Measurements from ENCODE around the gene TCERG1.
A peak's percentile ranks its signal among the peaks of the same experiment; 100 is the strongest.
"Not testable (repeated sequence)": the region's sequence is repeated elsewhere in the genome, so short reads cannot be mapped to it uniquely, and the experiment has no call there.

TCERG1 gene

GRCh38 chr5:146523698-146524097 lies 76.6 kb downstream of the TCERG1 start:
- no peak for DNase-seq

- DNase-seq, result no peak
Measured at GRCh38 chr5:146527785-146528184, 80.7 kb downstream of the TCERG1 start.

GRCh38 chr5:146528236-146528635 lies 81.1 kb downstream of the TCERG1 start:
- DNase-seq, result no peak

- no peak for DNase-seq
Measured at GRCh38 chr5:146529984-146530383, 82.9 kb downstream of the TCERG1 start.

- DNase-seq, result peak in 10 of 14 donors; percentile 8 to 45 (median 15)
Measured at GRCh38 chr5:146533260-146533857, 86.2 kb downstream of the TCERG1 start.

- DNase-seq, result no peak
Measured at GRCh38 chr5:146533882-146534281, 86.7 kb downstream of the TCERG1 start.

- no peak for DNase-seq
Measured at GRCh38 chr5:146538432-146538831, 91.3 kb downstream of the TCERG1 start.

GRCh38 chr5:146539973-146540372 lies 92.8 kb downstream of the TCERG1 start:
- no peak for DNase-seq

GRCh38 chr5:146540414-146540813 lies 93.3 kb downstream of the TCERG1 start:
- no peak for DNase-seq

- peak in 13 of 14 donors; percentile 2 to 65 (median 32) for DNase-seq
Measured at GRCh38 chr5:146541958-146542849, 95.1 kb downstream of the TCERG1 start.

- no peak for DNase-seq
Measured at GRCh38 chr5:146544232-146544631, 97.1 kb downstream of the TCERG1 start.

- DNase-seq, result peak in 1 of 14 donors; percentile 43
Measured at GRCh38 chr5:146548781-146549449, 101.8 kb downstream of the TCERG1 start.

- DNase-seq, result no peak
Measured at GRCh38 chr5:146549615-146550014, 102.5 kb downstream of the TCERG1 start.

- DNase-seq, result no peak
Measured at GRCh38 chr5:146553446-146553845, 106.3 kb downstream of the TCERG1 start.

GRCh38 chr5:146556884-146557283 lies 109.8 kb downstream of the TCERG1 start:
- DNase-seq, result not testable (repeated sequence)

- DNase-seq, result no peak
Measured at GRCh38 chr5:146560205-146560812, 113.2 kb downstream of the TCERG1 start.
